HG03064 (cell line): ENCODE data around the gene HOXA4.

Experiments
- ATAC-seq: cut with Tn5 transposase; IDR thresholded peaks from one replicate; pipeline ENCODE4 v1.9.1; 2021; ENCODE audit warnings: low read depth; ENCODE audit not compliant: unreplicated experiment

Gene HOXA4

GRCh38 chr7:27108390-27109127 lies 22.0 kb downstream of the HOXA4 start:
- no peak for ATAC-seq

GRCh38 chr7:27107391-27108381 lies 22.9 kb downstream of the HOXA4 start:
- ATAC-seq = no peak

GRCh38 chr7:27106901-27107240 lies 23.7 kb downstream of the HOXA4 start:
- no peak for ATAC-seq

GRCh38 chr7:27106181-27106900 lies 24.2 kb downstream of the HOXA4 start:
- no peak for ATAC-seq

GRCh38 chr7:27105301-27106031 lies 25.1 kb downstream of the HOXA4 start:
- no peak for ATAC-seq

- no peak for ATAC-seq
These were observed 26.1 kb downstream of the HOXA4 start for GRCh38 chr7:27104341-27105058.

GRCh38 chr7:27103489-27104226 lies 26.9 kb downstream of the HOXA4 start:
- ATAC-seq = no peak

- ATAC-seq = no peak
These were observed 27.7 kb downstream of the HOXA4 start, which contains the start of gene HOXA2 for GRCh38 chr7:27102581-27103442. Gene HOXA2, minus strand, starts transcription at chr7:27102683. Its CDS starts 183 bp downstream, at chr7:27102500.

- no peak for ATAC-seq
These were observed 28.5 kb downstream of the HOXA4 start for GRCh38 chr7:27101957-27102580.

GRCh38 chr7:27101171-27101956 lies 29.2 kb downstream of the HOXA4 start:
- no peak for ATAC-seq

- no peak for ATAC-seq
These were observed 29.8 kb downstream of the HOXA4 start for GRCh38 chr7:27100694-27101170.

- no peak for ATAC-seq
These were observed 30.8 kb downstream of the HOXA4 start for GRCh38 chr7:27099453-27100370.

GRCh38 chr7:27098578-27099451 lies 31.7 kb downstream of the HOXA4 start:
- ATAC-seq = no peak

GRCh38 chr7:27097686-27098577 lies 32.6 kb downstream of the HOXA4 start:
- no peak for ATAC-seq
